VCaP (cell line): ENCODE measurements around the gene CPM.
A peak's percentile ranks its signal among the peaks of the same experiment; 100 is the strongest.
"Not testable (repeated sequence)": the region's sequence is repeated elsewhere in the genome, so short reads cannot be mapped to it uniquely, and the experiment has no call there.

ENCODE experiments used
- H3K27ac ChIP-seq: fragments of 450-650 bp; 2 replicates; pipeline ENCODE4 v1.5.1; 2017
- CTCF ChIP-seq: fragments of 450-650 bp; conservative IDR thresholded peaks from 2 replicates; pipeline ENCODE4 v1.5.1; 2017; ENCODE audit warnings: mild to moderate bottlenecking, moderate library complexity

CPM gene

GRCh38 chr12:68815928-68816800, 116.8 kb downstream of the CPM start:
- peak overlapping the region; percentile 40 for H3K27ac ChIP-seq
- TF ChIP-seq CTCF: no peak

- TF ChIP-seq CTCF: no peak
These were observed 117.6 kb downstream of the CPM start for GRCh38 chr12:68815232-68815927.

GRCh38 chr12:68814490-68815231, 118.3 kb downstream of the CPM start:
- no peak for TF ChIP-seq CTCF
- peak overlapping the region; percentile 40 for H3K27ac ChIP-seq

More at GRCh38 chr12:68815232-68815927, 117.6 kb downstream of the CPM start:
- H3K27ac ChIP-seq: peak overlapping the region; percentile 40

GRCh38 chr12:68813242-68813593, 119.8 kb downstream of the CPM start:
- no peak overlapping the region for H3K27ac ChIP-seq
- TF ChIP-seq CTCF: no peak

- H3K27ac ChIP-seq: no peak overlapping the region
These were observed 120.3 kb downstream of the CPM start for GRCh38 chr12:68812553-68813241.

GRCh38 chr12:68811573-68811972, 121.4 kb downstream of the CPM start:
- not testable (repeated sequence) for H3K27ac ChIP-seq

More at GRCh38 chr12:68812553-68813241, 120.3 kb downstream of the CPM start:
- no peak for TF ChIP-seq CTCF

GRCh38 chr12:68810027-68810389, 123.0 kb downstream of the CPM start:
- H3K27ac ChIP-seq: not testable (repeated sequence)
